ENCODE measurements around the gene CDH1.

Gene CDH1

GRCh38 chr16:68860978-68861892, 124.1 kb downstream of the CDH1 start:
- DNase-seq = no peak

GRCh38 chr16:68866933-68867332, 129.8 kb downstream of the CDH1 start:
- no peak for DNase-seq

- DNase-seq = no peak
Measured at GRCh38 chr16:68869492-68870088, 132.5 kb downstream of the CDH1 start.

- DNase-seq = no peak
Measured at GRCh38 chr16:68873635-68874471, 136.8 kb downstream of the CDH1 start.

DNA sequence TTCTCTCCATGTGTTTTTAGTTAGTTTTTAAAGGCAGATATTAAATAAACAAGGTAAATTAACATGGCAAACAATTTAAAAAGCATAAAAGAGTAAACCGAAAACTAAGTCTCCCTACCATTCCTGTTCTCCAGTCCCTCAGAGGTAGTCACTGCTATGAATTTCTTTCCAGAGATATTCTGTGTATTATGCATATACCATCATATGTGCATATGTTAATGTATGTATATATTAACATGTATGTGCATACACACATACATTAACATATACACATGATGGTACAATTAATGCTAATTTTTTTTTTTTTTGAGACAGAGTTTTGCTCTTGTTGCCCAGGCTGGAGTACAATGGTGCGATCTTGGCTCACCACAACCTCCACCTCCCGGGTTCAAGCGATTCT, 138.8 kb downstream of the CDH1 start:
- DNase-seq = no peak

GRCh38 chr16:68883685-68884084, 146.6 kb downstream of the CDH1 start:
- no peak for DNase-seq

GRCh38 chr16:68884401-68884800, 147.3 kb downstream of the CDH1 start:
- no peak for DNase-seq
